ENCODE data around the gene MEIKIN.

DNA sequence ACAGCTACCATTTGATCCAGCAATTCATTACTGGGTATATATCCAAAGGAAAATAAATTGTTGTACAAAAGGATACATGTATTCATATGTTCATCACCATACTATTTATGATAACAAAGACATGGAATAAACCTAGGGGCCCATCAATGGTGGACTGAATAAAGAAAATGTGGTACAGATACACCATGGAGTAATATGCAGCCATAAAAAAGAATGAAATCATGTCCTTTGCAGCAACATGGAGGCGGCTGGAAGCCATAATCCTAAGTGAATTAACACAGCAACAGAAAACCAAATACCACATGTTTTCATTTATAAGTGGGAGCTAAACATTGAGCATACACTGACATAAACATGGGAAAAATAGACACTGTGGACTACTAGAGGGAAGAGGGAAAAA lies 185.8 kb downstream of the MEIKIN start:
- TF ChIP-seq CTCF (conservative IDR thresholded peaks at IDR 0.05) (no peak), EZH2 (IDR thresholded peaks at IDR 0.05; ENCODE audit: low read depth) (no peak)

All from PC-9 (cell line).